Erythroblast (primary cell): ENCODE data around the gene DPH6.
"Not testable (repeated sequence)": the region's sequence is repeated elsewhere in the genome, so short reads cannot be mapped to it uniquely, and the experiment has no call there.

ENCODE experiments used
- GATA1 ChIP-seq: IDR thresholded peaks from 2 replicates; pipeline ENCODE4 v1.6.1; 2011; ENCODE audit warnings: low read depth, mild to moderate bottlenecking, control low read depth, low read length, moderate library complexity
- POLR2A ChIP-seq: IDR thresholded peaks from 2 replicates; pipeline ENCODE4 v1.6.1; 2011; ENCODE audit warnings: mild to moderate bottlenecking, low read length

DNA sequence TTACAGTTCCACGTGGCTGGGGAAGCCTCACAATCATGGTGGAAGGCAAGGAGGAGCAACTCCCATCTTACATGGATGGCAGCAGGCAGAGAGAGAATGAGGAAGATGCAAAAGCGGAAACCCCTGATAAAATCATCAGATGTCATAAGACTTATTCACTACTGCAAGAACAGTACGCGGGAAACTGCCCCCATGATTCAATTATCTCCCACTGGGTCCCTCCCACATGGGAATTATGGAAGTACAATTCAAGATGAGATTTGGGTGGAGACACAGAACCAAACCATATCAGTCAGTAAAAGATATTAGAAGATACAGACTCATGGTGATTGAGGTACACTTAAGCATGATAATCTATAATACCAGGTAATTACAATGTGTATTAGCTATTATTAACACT, 217.1 kb downstream of the DPH6 start:
- TF ChIP-seq POLR2A, GATA1: not testable (repeated sequence)
